ENCODE data around the gene AK6.
A peak's percentile ranks its signal among the peaks of the same experiment; 100 is the strongest.
"Not testable (repeated sequence)": the region's sequence is repeated elsewhere in the genome, so short reads cannot be mapped to it uniquely, and the experiment has no call there.

Gene AK6

DNA sequence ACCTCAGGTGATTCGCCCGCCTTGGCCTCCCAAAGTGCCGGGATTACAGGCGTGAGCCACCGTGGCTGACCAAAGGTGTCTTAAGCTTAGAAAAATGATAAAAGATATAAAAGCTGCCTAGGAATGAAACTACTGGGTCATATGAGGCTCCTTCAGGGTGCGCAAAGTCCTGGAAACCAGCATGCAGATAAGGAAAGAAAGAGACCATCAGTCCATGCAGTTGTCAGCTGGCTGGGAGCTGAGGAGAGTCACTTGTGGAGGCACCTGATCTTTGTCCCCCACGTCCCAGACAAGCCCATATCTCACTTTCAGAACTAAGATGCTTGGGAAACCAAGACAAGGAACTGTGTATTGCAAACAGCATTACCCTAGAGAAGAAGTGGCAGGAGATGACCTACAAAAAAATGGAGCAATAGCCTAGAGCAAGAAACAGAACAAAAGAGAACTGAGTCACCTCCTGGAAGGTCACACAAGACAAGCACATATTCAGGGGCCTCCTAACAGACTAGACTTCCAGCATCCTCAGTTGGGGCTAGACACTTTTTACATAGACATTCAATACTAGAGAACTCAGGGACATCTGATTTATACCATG is 33.9 kb downstream of the AK6 start:
- no peak for DNase-seq (ENCODE audit: low read depth in 2 of 2)

DNA sequence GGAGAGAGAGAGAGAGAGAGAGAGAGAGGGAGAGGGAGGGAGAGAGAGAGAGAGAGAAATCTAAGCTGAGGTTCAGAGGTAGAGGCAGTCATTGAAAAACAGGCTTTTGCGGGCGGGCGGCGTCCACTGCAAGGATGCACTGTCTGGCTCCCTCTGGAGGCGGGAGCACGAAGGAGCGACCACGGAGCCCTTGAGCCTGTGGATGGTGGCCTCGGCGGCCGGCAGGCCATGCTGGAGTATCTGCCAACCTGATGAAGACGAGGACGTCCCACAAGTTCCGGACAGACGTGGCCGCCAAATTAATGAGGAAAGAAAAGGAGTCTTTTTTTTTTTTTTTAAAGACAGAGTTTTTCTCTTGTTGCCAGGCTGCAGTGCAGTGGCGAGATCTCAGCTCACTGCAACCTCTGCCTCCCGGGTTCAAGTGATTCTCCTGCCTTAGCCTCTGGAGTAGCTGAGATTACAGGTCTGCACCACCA is 34.5 kb downstream of the AK6 start:
- peak; percentile 54 to 68 for DNase-seq (ENCODE audit: low read depth in 2 of 2)

GRCh38 chr5:69333668-69334315 is 35.5 kb downstream of the AK6 start:
- not testable (repeated sequence) for DNase-seq (ENCODE audit: low read depth in 2 of 2)

- DNase-seq (ENCODE audit: low read depth in 2 of 2) = no peak
These were observed 37.5 kb downstream of the AK6 start for GRCh38 chr5:69331528-69332445.

DNA sequence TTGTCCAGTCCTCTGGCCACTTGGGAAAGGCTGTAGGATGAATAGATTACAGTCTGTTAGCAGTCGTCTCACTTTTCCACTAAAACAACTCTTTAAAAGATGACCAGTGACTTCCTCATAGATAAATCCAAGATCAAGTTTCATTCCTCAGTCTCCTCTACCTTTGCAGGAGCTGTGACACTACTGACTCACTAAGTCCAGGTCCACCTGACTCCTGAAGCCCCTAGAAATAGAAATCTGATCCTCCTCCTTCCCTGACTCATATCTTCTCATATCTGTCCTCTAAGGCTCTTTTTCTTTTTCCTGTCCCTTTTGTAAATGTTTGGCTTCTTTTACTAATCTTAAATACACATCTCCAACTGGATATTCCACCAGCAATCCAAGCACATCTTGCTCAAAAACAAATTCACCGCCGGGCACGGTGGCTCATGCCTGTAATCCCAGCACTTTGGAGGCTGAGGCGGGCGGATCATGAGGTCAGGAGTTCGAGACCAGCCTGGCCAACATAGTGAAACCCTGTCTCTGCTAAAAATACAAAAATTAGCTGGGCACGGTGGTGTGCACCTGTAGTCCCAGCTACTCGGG is 39.3 kb downstream of the AK6 start:
- no peak for DNase-seq (ENCODE audit: low read depth in 2 of 2)

GRCh38 chr5:69326365-69326764 is 43.0 kb downstream of the AK6 start:
- DNase-seq (ENCODE audit: low read depth in 2 of 2) = no peak

DNA sequence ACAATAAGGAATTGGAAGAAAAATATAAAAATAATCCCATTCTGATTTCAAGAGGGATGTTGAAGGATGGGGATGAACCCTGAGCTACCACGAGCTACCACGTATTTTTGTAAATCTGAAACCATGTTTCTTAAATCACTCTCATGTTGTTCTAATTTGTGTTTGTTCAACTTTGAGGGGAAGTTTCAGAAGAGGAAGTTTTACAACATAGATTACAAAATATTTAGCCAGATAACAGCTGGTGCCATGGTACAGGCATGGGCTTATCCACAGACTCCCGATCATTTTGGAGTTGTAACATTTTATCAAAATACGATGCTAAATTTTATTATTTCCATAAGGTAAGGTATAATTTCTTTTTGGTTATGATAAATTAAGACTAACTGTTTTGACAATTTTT is 51.9 kb downstream of the AK6 start:
- DNase-seq (ENCODE audit: low read depth in 2 of 2) = no peak

DNA sequence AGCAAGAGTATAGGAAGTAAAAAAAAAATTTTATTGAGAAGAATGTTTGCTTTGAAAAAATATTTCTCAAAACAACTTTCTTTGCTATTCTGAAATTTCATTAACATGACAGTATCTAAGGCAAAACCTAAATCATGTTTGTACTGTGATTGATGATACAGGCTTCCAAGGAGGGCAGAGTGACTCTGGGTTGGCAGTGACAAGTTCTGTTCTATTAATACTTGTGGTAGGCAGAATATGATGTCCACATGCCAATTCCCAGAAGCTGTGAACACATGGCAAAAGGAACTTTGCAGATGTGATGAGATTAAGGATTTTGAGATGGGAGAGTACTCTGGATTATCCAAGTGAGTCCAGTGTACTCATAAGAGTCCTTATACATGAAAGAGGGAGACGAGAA is 53.3 kb downstream of the AK6 start:
- no peak for DNase-seq (ENCODE audit: low read depth in 2 of 2)

GRCh38 chr5:69313428-69313827 is 55.9 kb downstream of the AK6 start:
- DNase-seq (ENCODE audit: low read depth in 2 of 2) = no peak

DNA sequence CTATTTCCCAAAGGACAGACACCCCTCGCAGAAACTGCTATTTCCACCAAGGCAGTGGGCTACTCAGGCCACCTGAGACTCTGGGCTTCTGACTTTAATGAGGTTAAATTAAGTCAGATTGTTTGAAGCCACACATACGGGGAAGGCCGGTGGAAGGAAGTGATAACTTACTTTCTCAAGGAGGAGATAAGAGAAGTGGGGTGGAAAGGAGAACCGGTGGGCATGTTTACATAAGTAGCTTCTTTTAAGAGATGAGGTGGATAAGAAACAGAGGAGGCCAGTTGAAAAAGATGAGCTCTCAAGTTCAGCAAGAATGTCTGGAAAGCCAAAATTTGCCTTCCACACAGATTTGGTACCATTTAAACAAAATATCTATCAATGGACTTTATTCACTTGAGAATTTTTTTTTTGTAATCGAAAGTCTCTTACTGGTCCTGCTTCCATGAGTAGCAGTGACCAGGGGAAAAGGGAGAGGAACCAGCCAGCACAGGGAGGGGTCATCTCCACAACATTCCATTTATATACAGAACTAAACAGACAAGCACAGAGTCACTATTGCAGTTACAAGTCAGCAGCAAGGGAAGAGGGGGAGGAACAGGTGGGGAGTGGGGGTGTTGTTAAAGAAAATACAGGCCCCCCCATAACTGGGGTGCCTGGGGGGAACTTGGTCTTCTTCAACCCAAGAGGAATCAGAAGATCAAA is 56.7 kb downstream of the AK6 start:
- DNase-seq (ENCODE audit: low read depth in 2 of 2) = no peak

GRCh38 chr5:69309380-69309779 is 59.9 kb downstream of the AK6 start:
- no peak for DNase-seq (ENCODE audit: low read depth in 2 of 2)

DNA sequence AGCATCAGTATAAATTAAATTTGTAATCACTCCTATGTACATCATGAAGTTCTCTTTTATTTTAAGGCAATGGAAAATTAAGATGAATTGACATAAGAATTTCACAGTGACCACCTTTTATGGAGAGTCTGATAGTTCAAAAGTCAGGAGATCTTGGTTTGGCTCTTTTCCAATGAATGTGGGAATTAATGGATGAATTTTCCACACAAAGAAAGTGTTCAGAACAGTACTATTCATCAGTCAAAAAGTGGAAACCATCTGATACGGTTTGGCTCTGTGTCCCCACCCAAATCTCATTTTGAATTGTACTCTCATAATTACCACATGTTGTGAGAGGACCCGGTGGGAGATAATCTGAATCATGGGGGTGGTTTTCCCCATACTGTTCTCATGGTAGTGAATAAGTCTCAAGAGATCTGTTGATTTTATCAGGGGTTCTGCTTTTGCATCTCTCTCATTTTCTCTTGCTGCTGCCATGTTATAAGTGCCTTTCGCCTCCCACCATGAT is 61.2 kb downstream of the AK6 start:
- DNase-seq (ENCODE audit: low read depth in 2 of 2) = no peak

GRCh38 chr5:69305512-69305911 is 63.8 kb downstream of the AK6 start:
- no peak for DNase-seq (ENCODE audit: low read depth in 2 of 2)

Data from activated CD4-positive, alpha-beta T cell treated with anti-CD3 and anti-CD28 coated beads for 24 hours (primary cell).